ENCODE data around the gene USP24. TPM values are rescaled to one million over a fixed set of nuclear protein-coding genes. Genes with fewer than 3 reads are reported as not detected.

Gene USP24
- total RNA-seq, 1 donor from 2014 or later, result 40.8 TPM

DNA sequence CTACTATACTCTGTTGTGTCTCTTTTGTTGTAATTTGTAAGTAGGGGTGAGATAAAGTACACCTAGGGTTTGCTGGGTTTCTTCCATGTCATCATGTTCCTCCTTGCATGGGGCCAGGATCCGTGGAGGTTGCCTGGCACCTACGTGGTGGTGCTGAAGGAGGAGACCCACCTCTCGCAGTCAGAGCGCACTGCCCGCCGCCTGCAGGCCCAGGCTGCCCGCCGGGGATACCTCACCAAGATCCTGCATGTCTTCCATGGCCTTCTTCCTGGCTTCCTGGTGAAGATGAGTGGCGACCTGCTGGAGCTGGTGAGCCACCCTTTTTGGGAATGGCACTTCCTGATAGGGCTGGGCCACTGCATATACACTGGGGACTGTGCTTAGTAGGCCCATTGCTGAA, 171.4 kb downstream of the USP24 start:
- peaks cover 24% of the 10 kb centered on the region for H3K36me3 ChIP-seq (ENCODE audit: control insufficient read depth, insufficient read depth, low read length)
- no peak overlapping the region for H3K4me3 ChIP-seq (ENCODE audit: low read depth, low read length)
- FAIRE-seq (no peak), DNase-seq (ENCODE audit: low read depth) (no peak)
- TF ChIP-seq CTCF (IDR thresholded peaks at IDR 0.05; ENCODE audit: insufficient read depth, low read length, severe bottlenecking), result no peak
- H3K27me3 ChIP-seq (ENCODE audit: control insufficient read depth, insufficient read depth, low read length), result no peaks in the 10 kb centered on the region

DNA sequence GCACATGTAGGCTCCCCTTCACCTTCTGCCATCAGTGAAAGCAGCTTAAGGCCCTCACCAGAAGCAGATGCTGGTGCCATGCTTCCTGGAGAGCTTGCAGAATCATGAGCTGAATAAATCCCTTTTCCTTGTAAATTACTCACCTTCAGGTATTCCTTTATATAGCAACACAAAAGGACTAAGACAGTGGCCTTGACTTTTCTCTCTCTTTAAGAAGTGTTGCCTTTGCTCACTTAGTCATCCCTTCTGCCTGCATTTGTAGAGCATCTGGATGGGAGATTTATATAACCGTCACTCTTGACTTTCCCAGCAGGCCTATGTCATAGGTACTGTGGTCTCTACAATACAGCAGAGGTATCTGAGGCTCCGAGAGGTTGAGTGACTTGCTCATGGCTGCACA, 172.2 kb downstream of the USP24 start:
- no peak for FAIRE-seq
- Histone ChIP-seq H3K4me3 (ENCODE audit: low read depth, low read length) (no peak overlapping the region), H3K27me3 (ENCODE audit: control insufficient read depth, insufficient read depth, low read length) (no peaks in the 10 kb centered on the region), H3K36me3 (ENCODE audit: control insufficient read depth, insufficient read depth, low read length) (peaks cover 23% of the 10 kb centered on the region)
- peak; percentile 19 for DNase-seq (ENCODE audit: low read depth)
- TF ChIP-seq CTCF (IDR thresholded peaks at IDR 0.05; ENCODE audit: insufficient read depth, low read length, severe bottlenecking), result no peak

GRCh38 chr1:55041613-55042012, 173.6 kb downstream of the USP24 start:
- no peak for DNase-seq (ENCODE audit: low read depth)
- Histone ChIP-seq H3K4me3 (ENCODE audit: low read depth, low read length) (no peak overlapping the region), H3K27me3 (ENCODE audit: control insufficient read depth, insufficient read depth, low read length) (no peaks in the 10 kb centered on the region), H3K36me3 (ENCODE audit: control insufficient read depth, insufficient read depth, low read length) (peaks cover 11% of the 10 kb centered on the region)
- no peak for FAIRE-seq
- no peak for TF ChIP-seq CTCF (IDR thresholded peaks at IDR 0.05; ENCODE audit: insufficient read depth, low read length, severe bottlenecking)

GRCh38 chr1:55040933-55041494, 174.2 kb downstream of the USP24 start:
- Histone ChIP-seq H3K4me3 (ENCODE audit: low read depth, low read length) (peak overlapping the region; percentile 48), H3K36me3 (ENCODE audit: control insufficient read depth, insufficient read depth, low read length) (peaks cover 11% of the 10 kb centered on the region), H3K27me3 (ENCODE audit: control insufficient read depth, insufficient read depth, low read length) (no peaks in the 10 kb centered on the region)
- no peak for TF ChIP-seq CTCF (IDR thresholded peaks at IDR 0.05; ENCODE audit: insufficient read depth, low read length, severe bottlenecking)
- FAIRE-seq, result no peak
- DNase-seq (ENCODE audit: low read depth), result peak; percentile 13

DNA sequence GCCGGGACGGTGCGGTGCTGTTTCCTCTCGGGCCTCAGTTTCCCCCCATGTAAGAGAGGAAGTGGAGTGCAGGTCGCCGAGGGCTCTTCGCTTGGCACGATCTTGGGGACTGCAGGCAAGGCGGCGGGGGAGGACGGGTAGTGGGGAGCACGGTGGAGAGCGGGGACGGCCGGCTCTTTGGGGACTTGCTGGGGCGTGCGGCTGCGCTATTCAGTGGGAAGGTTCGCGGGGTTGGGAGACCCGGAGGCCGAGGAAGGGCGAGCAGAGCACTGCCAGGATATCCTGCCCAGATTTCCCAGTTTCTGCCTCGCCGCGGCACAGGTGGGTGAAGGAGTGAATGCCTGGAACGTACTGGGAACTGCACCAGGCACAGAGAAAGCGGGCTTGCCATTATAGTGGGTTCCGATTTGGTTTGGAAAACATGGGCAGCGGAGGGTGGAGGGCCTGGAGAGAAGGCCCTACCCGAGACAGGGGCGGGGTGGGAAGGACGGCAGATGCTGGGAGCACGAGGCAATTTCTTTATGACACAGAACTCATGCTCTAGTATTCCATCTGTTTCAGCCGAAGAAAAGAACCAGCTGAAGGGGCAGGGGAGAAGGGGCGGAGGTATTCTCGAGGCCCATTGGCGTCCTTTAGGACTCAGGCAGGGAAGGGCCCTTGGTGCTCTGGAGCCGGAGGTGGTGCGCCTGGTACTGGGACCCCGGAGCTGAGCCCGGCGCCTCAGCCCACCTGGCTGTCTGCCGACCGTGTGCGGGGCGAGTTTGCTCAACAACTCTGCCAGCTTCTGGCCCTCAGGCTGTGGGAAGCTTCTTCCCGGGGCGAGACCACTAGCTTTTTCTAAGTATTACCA, 174.9 kb downstream of the USP24 start:
- H3K36me3 ChIP-seq (ENCODE audit: control insufficient read depth, insufficient read depth, low read length), result peaks cover 9% of the 10 kb centered on the region
- no peak for TF ChIP-seq CTCF (IDR thresholded peaks at IDR 0.05; ENCODE audit: insufficient read depth, low read length, severe bottlenecking)
- FAIRE-seq, result no peak
- no peaks in the 10 kb centered on the region for H3K27me3 ChIP-seq (ENCODE audit: control insufficient read depth, insufficient read depth, low read length)
- peak overlapping the region; percentile 48 for H3K4me3 ChIP-seq (ENCODE audit: low read depth, low read length)
- DNase-seq (ENCODE audit: low read depth), result peak; percentile 11

Data from bronchial epithelial cell (primary cell).